Neural progenitor cell (in vitro differentiated cells): Measurements from ENCODE around the gene CCDC60.

Experiments used
- EZH2phosphoT487 ChIP-seq: fragments of 200-600 bp; sonication (generic); IDR thresholded peaks from 2 replicates; pipeline ENCODE4 v1.6.1; 2017; ENCODE audit warnings: antibody characterized with exemption
- TF ChIP-seq, protein P1 (sequence below): fragments of 200-600 bp; sonication (generic); IDR thresholded peaks from 2 replicates; pipeline ENCODE4 v1.5.1; 2017; ENCODE audit warnings: antibody characterized with exemption, mild to moderate bottlenecking

DNA sequence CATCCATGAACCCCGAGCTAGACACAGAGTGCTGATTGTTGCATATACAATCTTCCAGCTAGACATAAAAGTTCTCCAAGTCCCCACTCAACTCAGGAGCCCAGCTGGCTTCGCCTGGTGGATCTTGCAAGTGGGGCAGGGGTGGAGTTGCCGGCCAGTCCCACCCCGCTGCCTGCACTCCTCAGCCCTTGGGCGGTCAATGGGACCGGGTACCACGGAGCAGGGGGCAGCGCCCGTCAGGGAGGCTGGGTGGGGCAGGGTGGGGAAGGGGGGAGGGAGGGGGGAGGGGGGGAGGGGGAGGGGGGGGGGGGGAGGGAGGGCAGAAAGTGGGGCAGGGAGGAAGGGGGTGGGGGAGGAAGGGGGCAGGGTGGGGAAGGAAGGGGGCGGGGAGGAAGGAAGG lies 63.0 kb downstream of the CCDC60 start:
- TF ChIP-seq, protein P1, sequence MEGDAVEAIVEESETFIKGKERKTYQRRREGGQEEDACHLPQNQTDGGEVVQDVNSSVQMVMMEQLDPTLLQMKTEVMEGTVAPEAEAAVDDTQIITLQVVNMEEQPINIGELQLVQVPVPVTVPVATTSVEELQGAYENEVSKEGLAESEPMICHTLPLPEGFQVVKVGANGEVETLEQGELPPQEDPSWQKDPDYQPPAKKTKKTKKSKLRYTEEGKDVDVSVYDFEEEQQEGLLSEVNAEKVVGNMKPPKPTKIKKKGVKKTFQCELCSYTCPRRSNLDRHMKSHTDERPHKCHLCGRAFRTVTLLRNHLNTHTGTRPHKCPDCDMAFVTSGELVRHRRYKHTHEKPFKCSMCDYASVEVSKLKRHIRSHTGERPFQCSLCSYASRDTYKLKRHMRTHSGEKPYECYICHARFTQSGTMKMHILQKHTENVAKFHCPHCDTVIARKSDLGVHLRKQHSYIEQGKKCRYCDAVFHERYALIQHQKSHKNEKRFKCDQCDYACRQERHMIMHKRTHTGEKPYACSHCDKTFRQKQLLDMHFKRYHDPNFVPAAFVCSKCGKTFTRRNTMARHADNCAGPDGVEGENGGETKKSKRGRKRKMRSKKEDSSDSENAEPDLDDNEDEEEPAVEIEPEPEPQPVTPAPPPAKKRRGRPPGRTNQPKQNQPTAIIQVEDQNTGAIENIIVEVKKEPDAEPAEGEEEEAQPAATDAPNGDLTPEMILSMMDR: no peak
- no peak for TF ChIP-seq EZH2phosphoT487
